Measurements from ENCODE around the gene ACSS2.

GRCh38 chr20:34922654-34923381 lies 46.4 kb downstream of the ACSS2 start:
- TF ChIP-seq CTCF (IDR thresholded peaks at IDR 0.05) (no peak), POLR2A (IDR thresholded peaks at IDR 0.05) (no peak)
